OCI-LY1 (cell line): ENCODE results near the gene TEX9.

ENCODE experiments used
- H2AFZ ChIP-seq: fragments of 200-600 bp; sonication (generic), shearing (Covaris generic); 2 replicates; pipeline ENCODE4 v1.6.0; 2014; ENCODE audit warnings: antibody characterized with exemption, mild to moderate bottlenecking, low read length
- H3F3A ChIP-seq: fragments of 200-600 bp; sonication (generic), shearing (Covaris generic); 2 replicates; pipeline ENCODE4 v1.6.0; 2014; ENCODE audit warnings: mild to moderate bottlenecking, antibody characterized with exemption, low read length, moderate library complexity; ENCODE audit not compliant: insufficient read depth
- H3K27ac ChIP-seq: fragments of 200-600 bp; sonication (generic); 2 replicates; pipeline ENCODE4 v1.5.1; 2014; ENCODE audit warnings: low read length, mixed run types, mild to moderate bottlenecking, low read depth; ENCODE audit not compliant: poor library complexity, severe bottlenecking
- H3K27me3 ChIP-seq: fragments of 200-600 bp; sonication (generic); 2 replicates; pipeline ENCODE4 v1.6.0; 2014; ENCODE audit warnings: antibody characterized with exemption, mild to moderate bottlenecking, low read length, moderate library complexity; ENCODE audit not compliant: insufficient read depth
- H3K36me3 ChIP-seq: fragments of 200-600 bp; sonication (generic); 2 replicates; pipeline ENCODE4 v1.6.1; 2014; ENCODE audit warnings: mild to moderate bottlenecking, antibody characterized with exemption, low read length, moderate library complexity, mixed read lengths; ENCODE audit not compliant: insufficient read depth
- H3K4me1 ChIP-seq: fragments of 200-600 bp; sonication (generic); 2 replicates; pipeline ENCODE4 v1.5.1; 2014; ENCODE audit warnings: mild to moderate bottlenecking, low read length, moderate library complexity; ENCODE audit not compliant: insufficient read depth, severe bottlenecking
- H3K4me2 ChIP-seq: fragments of 200-600 bp; sonication (generic), shearing (Covaris generic); 2 replicates; pipeline ENCODE4 v1.6.1; 2014; ENCODE audit warnings: low read length
- H3K4me3 ChIP-seq: fragments of 200-600 bp; sonication (generic); 2 replicates; pipeline ENCODE4 v1.5.1; 2014; ENCODE audit warnings: low read length, low read depth, mild to moderate bottlenecking, mixed read lengths; ENCODE audit not compliant: poor library complexity, severe bottlenecking
- H3K79me2 ChIP-seq: fragments of 200-600 bp; shearing (Covaris generic); 2 replicates; pipeline ENCODE4 v1.6.1; 2016; ENCODE audit warnings: mixed run types, low read length, mixed read lengths; ENCODE audit not compliant: insufficient read depth
- H3K9ac ChIP-seq: fragments of 200-600 bp; sonication (generic), shearing (Covaris generic); 2 replicates; pipeline ENCODE4 v1.6.1; 2014; ENCODE audit warnings: mild to moderate bottlenecking, low read length, mixed read lengths
- H3K9me2 ChIP-seq: fragments of 200-600 bp; sonication (generic), shearing (Covaris generic); 2 replicates; pipeline ENCODE4 v1.6.1; 2014; ENCODE audit warnings: low read depth, mild to moderate bottlenecking, low read length, mixed read lengths
- H3K9me3 ChIP-seq: fragments of 200-600 bp; shearing (Covaris generic); 2 replicates; pipeline ENCODE4 v1.6.1; 2014; ENCODE audit warnings: low read length, mixed read lengths
- H4K20me1 ChIP-seq: fragments of 200-600 bp; sonication (generic), shearing (Covaris generic); 2 replicates; pipeline ENCODE4 v1.6.0; 2016; ENCODE audit warnings: mild to moderate bottlenecking, low read length; ENCODE audit not compliant: insufficient read depth
- CTCF ChIP-seq: fragments of 200-600 bp; sonication (generic), shearing (Covaris generic); IDR thresholded peaks from 2 replicates; pipeline ENCODE4 v1.5.1; 2017; ENCODE audit warnings: mild to moderate bottlenecking, antibody characterized with exemption, low read length, moderate library complexity, mixed read lengths
- EZH2 ChIP-seq: fragments of 200-600 bp; sonication (generic), shearing (Covaris generic); IDR thresholded peaks from 2 replicates; pipeline ENCODE4 v1.8.0; 2017; ENCODE audit warnings: borderline replicate concordance, mixed run types, mild to moderate bottlenecking, antibody characterized with exemption, low read length, moderate library complexity, mixed read lengths

The TEX9 gene

GRCh38 chr15:56454836-56455235 lies 89.6 kb downstream of the TEX9 start:
- H3K36me3 ChIP-seq = peaks cover 15% of the 10 kb centered on the region; the same call in 1 of the 2 replicates
- no peaks in the 10 kb centered on the region for H3K9me3 ChIP-seq
- no peaks in the 10 kb centered on the region for H3F3A ChIP-seq
- H3K9me2 ChIP-seq = no peaks in the 10 kb centered on the region
- H4K20me1 ChIP-seq = no peaks in the 10 kb centered on the region
- no peak overlapping the region for H2AFZ ChIP-seq
- H3K4me1 ChIP-seq = no peaks in the 10 kb centered on the region
- no peak overlapping the region for H3K4me2 ChIP-seq
- no peaks in the 10 kb centered on the region for H3K27me3 ChIP-seq
- H3K79me2 ChIP-seq = no peaks in the 10 kb centered on the region
- no peak overlapping the region for H3K4me3 ChIP-seq
- TF ChIP-seq EZH2 (no peak), CTCF (no peak)
- no peak overlapping the region for H3K9ac ChIP-seq
- H3K27ac ChIP-seq = no peak overlapping the region

GRCh38 chr15:56456229-56456628 lies 91.0 kb downstream of the TEX9 start:
- no peak for TF ChIP-seq EZH2
- no peak for TF ChIP-seq CTCF
- no peaks in the 10 kb centered on the region for H3K9me3 ChIP-seq
- H3K4me3 ChIP-seq = no peak overlapping the region
- no peak overlapping the region for H3K4me2 ChIP-seq
- H3K9ac ChIP-seq = no peak overlapping the region
- H2AFZ ChIP-seq = no peak overlapping the region
- no peak overlapping the region for H3K27ac ChIP-seq
- peaks cover 6% of the 10 kb centered on the region for H3K4me1 ChIP-seq
- no peaks in the 10 kb centered on the region for H3F3A ChIP-seq
- H3K9me2 ChIP-seq = no peaks in the 10 kb centered on the region
- peaks cover 15% of the 10 kb centered on the region for H3K36me3 ChIP-seq
- H4K20me1 ChIP-seq = no peaks in the 10 kb centered on the region
- no peaks in the 10 kb centered on the region for H3K27me3 ChIP-seq
- no peaks in the 10 kb centered on the region for H3K79me2 ChIP-seq

- no peak for TF ChIP-seq CTCF
- TF ChIP-seq EZH2 = no peak
- H3K9ac ChIP-seq = no peak overlapping the region
- no peaks in the 10 kb centered on the region for H3K9me3 ChIP-seq
- no peaks in the 10 kb centered on the region for H3K79me2 ChIP-seq
- no peak overlapping the region for H2AFZ ChIP-seq
- no peaks in the 10 kb centered on the region for H3K27me3 ChIP-seq
- H3F3A ChIP-seq = no peaks in the 10 kb centered on the region
- peaks cover 12% of the 10 kb centered on the region for H3K36me3 ChIP-seq
- H4K20me1 ChIP-seq = no peaks in the 10 kb centered on the region
- H3K4me3 ChIP-seq = no peak overlapping the region
- H3K27ac ChIP-seq = no peak overlapping the region
- no peaks in the 10 kb centered on the region for H3K9me2 ChIP-seq
- H3K4me1 ChIP-seq = peaks cover 30% of the 10 kb centered on the region
- no peak overlapping the region for H3K4me2 ChIP-seq
These were observed 93.9 kb downstream of the TEX9 start for GRCh38 chr15:56459096-56459495.
